ENCODE measurements around the gene SNORC.
A peak's percentile ranks its signal among the peaks of the same experiment; 100 is the strongest.
"Not testable (repeated sequence)": the region's sequence is repeated elsewhere in the genome, so short reads cannot be mapped to it uniquely, and the experiment has no call there.

The SNORC gene

GRCh38 chr2:232870018-232870765, at the start of gene SNORC:
Gene SNORC (plus strand): TSS chr2:232870264. CDS start chr2:232870342, 78 bp downstream.
- no peak for DNase-seq

GRCh38 chr2:232829988-232830387, 40.1 kb upstream of the SNORC start:
- no peak for DNase-seq

- no peak for DNase-seq
Measured at GRCh38 chr2:232831496-232831895, 38.6 kb upstream of the SNORC start.

DNA sequence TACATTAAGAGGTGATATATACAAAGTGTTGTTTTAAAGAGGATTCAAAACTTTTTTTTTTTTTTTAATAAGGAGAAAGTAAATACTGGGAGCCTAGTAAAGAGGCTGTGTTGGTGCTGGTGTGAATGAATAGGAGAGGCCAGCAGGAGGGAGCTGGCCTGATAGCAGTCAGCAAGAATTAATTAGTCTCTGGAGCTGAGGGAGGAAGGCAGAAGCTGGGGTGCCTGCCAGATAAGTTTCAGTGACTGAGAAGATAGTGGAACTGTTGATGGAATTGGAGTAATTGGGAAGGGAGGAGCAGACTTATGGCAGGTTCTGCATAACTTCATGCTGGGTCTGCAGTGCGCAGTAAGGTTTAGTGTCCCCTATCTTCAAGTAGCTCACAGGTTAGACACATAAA, 36.2 kb upstream of the SNORC start:
- DNase-seq, result no peak

DNA sequence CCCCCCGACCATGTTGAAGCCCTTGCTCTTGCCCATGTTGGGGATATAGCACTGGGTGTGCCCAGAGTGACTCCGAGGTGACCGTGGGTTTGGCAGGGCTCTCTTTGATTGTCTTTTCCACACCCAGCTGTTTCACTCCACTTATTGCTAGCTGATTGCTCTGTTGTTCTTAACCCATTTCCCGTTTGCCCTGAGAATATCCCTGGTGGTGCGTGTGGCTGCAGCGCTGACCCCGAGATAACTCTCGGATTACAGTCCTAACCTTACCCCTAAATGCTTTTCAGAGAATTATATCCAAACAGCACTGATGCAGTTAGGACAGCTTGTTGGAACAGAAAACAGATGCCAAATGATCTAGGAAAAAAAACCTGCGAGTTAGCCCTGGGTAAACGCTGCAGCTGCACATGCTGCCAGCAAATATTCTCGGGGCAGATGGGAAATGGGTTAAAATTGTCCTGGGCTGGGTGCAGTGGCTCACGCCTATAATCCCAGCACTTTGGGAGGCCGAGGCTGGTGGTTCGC, 34.3 kb upstream of the SNORC start:
- no peak for DNase-seq

DNA sequence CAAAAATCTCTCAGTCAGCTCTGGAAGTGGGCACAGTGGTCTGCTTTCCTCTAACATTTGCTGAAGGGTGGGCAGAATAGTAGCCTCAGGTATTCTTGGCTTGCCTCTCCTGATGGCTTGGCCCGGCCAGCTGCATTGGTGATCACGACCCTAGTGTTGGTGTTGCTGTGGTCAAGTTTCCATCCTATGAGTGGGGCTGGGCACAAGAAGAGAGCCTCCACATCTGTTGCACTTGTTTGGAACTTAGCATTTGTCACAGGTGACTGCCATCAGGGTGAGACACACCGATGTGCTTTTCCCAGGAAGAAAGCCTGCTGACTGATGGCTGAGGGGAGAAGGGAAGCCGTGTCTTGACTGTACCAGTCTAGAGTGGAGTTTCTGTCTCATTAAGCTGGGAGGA, 33.1 kb upstream of the SNORC start:
- no peak for DNase-seq

- DNase-seq, result peak; percentile 78
Measured at GRCh38 chr2:232838406-232838874, 31.6 kb upstream of the SNORC start.

GRCh38 chr2:232839411-232840079, 30.5 kb upstream of the SNORC start:
- DNase-seq, result peak; percentile 92

DNA sequence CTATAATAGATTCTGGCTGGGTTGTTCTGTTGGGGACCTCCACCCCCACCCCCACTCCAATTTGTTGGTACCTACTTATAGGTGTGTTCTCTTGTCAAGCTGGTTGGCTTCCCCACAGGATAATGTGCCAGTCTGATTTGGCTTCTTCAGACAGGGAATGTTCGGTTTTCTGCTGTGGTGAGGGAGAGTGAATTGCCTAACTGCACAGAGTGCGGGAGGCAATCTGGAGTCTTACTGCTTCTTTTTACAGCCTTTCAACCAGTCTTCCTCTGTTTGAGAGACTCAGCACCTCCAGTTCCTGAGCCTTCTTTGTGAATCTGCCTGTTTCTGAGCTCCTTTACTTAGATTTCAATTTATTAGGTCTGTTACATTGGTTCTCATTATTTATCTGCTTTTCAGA, 27.4 kb upstream of the SNORC start:
- peak; percentile 25 for DNase-seq

- no peak for DNase-seq
Measured at GRCh38 chr2:232843834-232844233, 26.2 kb upstream of the SNORC start.

DNA sequence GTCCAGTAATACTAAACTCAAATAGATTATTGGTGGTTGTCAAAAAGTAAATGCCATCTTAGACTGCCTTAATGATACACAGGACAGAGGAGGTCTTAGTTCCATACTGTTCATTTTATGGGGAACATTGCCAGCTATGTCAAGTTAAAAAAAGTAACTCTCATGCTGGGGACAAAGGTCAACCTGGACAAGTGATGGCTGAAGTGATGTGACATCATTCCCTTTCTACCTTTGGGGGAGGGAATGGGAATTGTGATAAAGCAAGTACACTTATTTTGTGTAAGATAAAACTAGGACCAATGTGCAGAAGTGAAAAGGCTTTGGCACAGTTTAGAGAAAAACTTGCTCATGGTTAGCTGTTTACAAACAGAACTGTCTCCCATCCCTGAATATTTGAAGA, 24.0 kb upstream of the SNORC start:
- no peak for DNase-seq

- no peak for DNase-seq
Measured at GRCh38 chr2:232850039-232850438, 20.0 kb upstream of the SNORC start.

- DNase-seq, result not testable (repeated sequence)
Measured at GRCh38 chr2:232852081-232852480, 18.0 kb upstream of the SNORC start.

GRCh38 chr2:232852676-232853075, 17.4 kb upstream of the SNORC start:
- DNase-seq, result no peak

GRCh38 chr2:232854082-232854481, 16.0 kb upstream of the SNORC start:
- DNase-seq, result no peak

DNA sequence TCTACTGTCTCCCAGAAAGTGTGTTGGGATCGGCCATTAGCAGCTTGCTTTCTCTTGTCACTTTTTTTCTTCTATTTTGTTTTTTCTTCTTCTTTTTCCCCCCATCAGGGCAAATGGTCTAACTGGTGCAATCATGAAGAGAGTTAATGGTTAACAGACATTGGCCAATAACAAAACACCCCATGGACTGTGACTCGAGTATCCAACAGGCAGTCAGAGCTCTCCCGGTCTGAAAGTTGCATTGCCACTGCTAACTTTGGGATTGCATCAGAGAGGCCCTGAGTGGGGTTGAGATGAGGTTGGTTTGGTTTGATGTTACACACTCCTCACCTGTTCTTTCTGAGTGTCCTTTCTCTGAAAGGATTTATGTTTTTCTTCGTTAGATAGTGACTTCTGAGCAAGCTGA, 12.9 kb upstream of the SNORC start:
- no peak for DNase-seq

- DNase-seq, result no peak
Measured at GRCh38 chr2:232859385-232859916, 10.6 kb upstream of the SNORC start.

GRCh38 chr2:232860593-232861241, 9.3 kb upstream of the SNORC start:
- no peak for DNase-seq

GRCh38 chr2:232861353-232861752, 8.7 kb upstream of the SNORC start:
- DNase-seq, result no peak

- no peak for DNase-seq
Measured at GRCh38 chr2:232863996-232864395, 6.1 kb upstream of the SNORC start.

DNA sequence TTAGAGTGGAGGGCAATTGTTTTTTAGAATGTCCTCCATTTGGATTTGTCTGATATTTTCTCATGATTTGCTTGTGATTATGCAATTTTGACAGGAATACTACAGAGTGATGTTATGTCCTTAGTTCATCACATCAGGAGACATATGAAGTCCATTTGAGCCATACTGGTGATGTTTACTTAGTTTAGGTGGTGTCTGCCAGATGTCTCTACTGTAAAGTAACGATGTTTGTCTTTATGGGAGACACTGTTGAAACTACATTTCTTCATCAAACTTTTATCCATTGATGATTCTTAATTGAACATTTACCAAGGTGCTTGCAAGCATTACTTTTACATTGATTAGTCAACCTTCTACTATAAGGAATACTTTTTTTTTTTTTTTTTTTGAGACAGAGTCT, 4.9 kb upstream of the SNORC start:
- DNase-seq, result no peak

GRCh38 chr2:232866104-232866503, 4.0 kb upstream of the SNORC start:
- DNase-seq, result no peak

All from GF-D8 (cell line).